CD4-positive, alpha-beta T cell treated with Interleukin-4 for 4 hours (primary cell): Measurements from ENCODE around the gene STK32B.
"Not testable (repeated sequence)": the region's sequence is repeated elsewhere in the genome, so short reads cannot be mapped to it uniquely, and the experiment has no call there.

ENCODE experiments used
- DNase-seq: peaks from one replicate; pipeline ENCODE4 v3.0.0-alpha.2; 2020

The STK32B gene

GRCh38 chr4:5051278-5052203 lies at the start of gene STK32B:
Gene STK32B, plus strand, starts transcription at chr4:5051480.
- DNase-seq: no peak

GRCh38 chr4:5001641-5002040 lies 49.6 kb upstream of the STK32B start:
- DNase-seq: not testable (repeated sequence)

- no peak for DNase-seq
Measured at GRCh38 chr4:5003372-5003857, 47.9 kb upstream of the STK32B start.

GRCh38 chr4:5003918-5004317 lies 47.4 kb upstream of the STK32B start:
- no peak for DNase-seq

- DNase-seq: no peak
Measured at GRCh38 chr4:5004496-5004895, 46.8 kb upstream of the STK32B start.

- DNase-seq: not testable (repeated sequence)
Measured at GRCh38 chr4:5006932-5007331, 44.3 kb upstream of the STK32B start.

- DNase-seq: no peak
Measured at GRCh38 chr4:5009796-5010195, 41.5 kb upstream of the STK32B start.

- no peak for DNase-seq
Measured at GRCh38 chr4:5010984-5011383, 40.3 kb upstream of the STK32B start.

- no peak for DNase-seq
Measured at GRCh38 chr4:5012244-5012898, 38.9 kb upstream of the STK32B start.

GRCh38 chr4:5012958-5013357 lies 38.3 kb upstream of the STK32B start:
- DNase-seq: no peak

GRCh38 chr4:5014007-5014682 lies 37.1 kb upstream of the STK32B start:
- DNase-seq: no peak

GRCh38 chr4:5018096-5018495 lies 33.2 kb upstream of the STK32B start:
- DNase-seq: no peak

GRCh38 chr4:5018603-5019002 lies 32.7 kb upstream of the STK32B start:
- DNase-seq: no peak

GRCh38 chr4:5019274-5019673 lies 32.0 kb upstream of the STK32B start, which contains the start of gene CYTL1:
Gene CYTL1, minus strand, starts transcription at chr4:5019458. Its CDS starts 13 bp downstream, at chr4:5019445.
- no peak for DNase-seq

GRCh38 chr4:5019796-5020195 lies 31.5 kb upstream of the STK32B start:
- no peak for DNase-seq

GRCh38 chr4:5020341-5020740 lies 30.9 kb upstream of the STK32B start:
- DNase-seq: no peak

GRCh38 chr4:5021546-5021945 lies 29.7 kb upstream of the STK32B start:
- DNase-seq: no peak

- DNase-seq: no peak
Measured at GRCh38 chr4:5024673-5025072, 26.6 kb upstream of the STK32B start.

- DNase-seq: no peak
Measured at GRCh38 chr4:5026371-5026770, 24.9 kb upstream of the STK32B start.

- DNase-seq: no peak
Measured at GRCh38 chr4:5027346-5027745, 23.9 kb upstream of the STK32B start.

GRCh38 chr4:5028480-5028879 lies 22.8 kb upstream of the STK32B start:
- no peak for DNase-seq

GRCh38 chr4:5029447-5029846 lies 21.8 kb upstream of the STK32B start:
- no peak for DNase-seq

GRCh38 chr4:5030221-5030620 lies 21.1 kb upstream of the STK32B start:
- no peak for DNase-seq
